ENCODE measurements around the gene KRTAP5-1. TPM values are rescaled to one million over a fixed set of nuclear protein-coding genes. Genes with fewer than 3 reads are reported as not detected.

The KRTAP5-1 gene
- total RNA-seq, 1 experiment from 2014 or later = not detected

DNA sequence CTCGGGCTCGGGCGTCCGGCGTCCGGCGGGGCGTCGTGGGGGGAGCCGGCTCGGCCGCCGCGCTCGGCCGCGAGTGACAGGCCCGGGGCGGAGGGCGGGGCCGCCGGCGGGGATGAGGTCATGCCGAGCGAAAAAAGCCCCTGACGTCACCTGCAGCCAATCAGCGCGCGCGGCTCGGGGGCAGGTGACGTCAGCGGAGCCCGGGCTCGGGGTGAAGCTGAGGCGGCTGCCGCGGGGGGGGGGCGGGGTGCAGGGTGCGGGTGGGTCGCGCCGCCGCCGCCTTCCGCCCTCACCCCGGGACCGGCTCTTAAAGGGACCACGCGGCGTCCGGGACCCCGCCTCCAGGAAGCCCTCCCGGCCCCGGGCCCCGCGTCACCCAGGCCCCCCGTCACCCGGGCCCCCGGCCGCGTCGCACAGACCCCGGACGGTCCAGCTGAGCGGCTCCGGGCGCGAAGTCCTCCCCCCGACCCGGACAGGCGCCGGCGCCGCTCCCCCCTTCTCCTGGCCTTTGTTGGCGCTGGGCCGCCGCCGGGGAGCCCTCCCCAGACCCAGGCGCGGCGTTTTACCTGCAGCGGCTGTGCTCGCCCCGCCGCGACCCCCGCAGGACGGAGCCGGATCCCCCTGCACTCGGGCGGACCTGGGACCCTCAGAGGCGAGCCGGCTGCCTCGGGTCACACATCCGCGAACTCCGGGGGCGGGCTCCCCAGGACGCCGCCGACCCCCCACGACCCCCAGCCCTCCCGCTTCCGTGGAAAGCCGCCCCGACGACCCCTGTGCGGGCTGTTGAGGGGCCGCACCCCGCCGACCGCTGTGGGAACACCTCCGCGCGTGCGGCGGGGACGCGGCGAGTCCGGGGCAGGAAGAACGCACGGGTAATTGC, 12.6 kb downstream of the KRTAP5-1 start, which contains the start of gene DUSP8:
Gene DUSP8, minus strand, starts transcription at position 75 of the 880 bp plus-strand sequence. CDS start 6,445 bp downstream, outside the sequence.
- ChIA-PET POLR2A (interaction anchor here (1.4 to 2.5 kb wide), 3 partner anchors 12 to 26 kb away, joined by 3 to 18 read pairs (median 8); partner anchors contain the start of gene KRTAP5-1), RAD21 (ENCODE audit: low non-redundant PET in 1 of 2, low total read pairs in 2 of 2, uncharacterized antibody in 2 of 2, unreplicated experiment in 2 of 2) (interaction anchor here (0.6 to 2.6 kb wide), 3 partner anchors 14 to 58 kb away, joined by 3 to 22 read pairs (median 4); no protein-coding TSS in a partner anchor), CTCF (interaction anchor here (0.6 to 5.2 kb wide), 4 partner anchors 23 to 26 kb away, joined by 3 to 133 read pairs (median 16); no protein-coding TSS in a partner anchor)
- Histone ChIP-seq H3K4me1 (ENCODE audit: control insufficient read depth in 1 of 2, insufficient read depth in 2 of 2, low read length in 2 of 2) (peaks cover 16 to 29% of the 10 kb centered on the region in 2 experiments; a peak in 3 of 4 replicates), H3K36me3 (ENCODE audit: control insufficient read depth in 1 of 2, insufficient read depth in 2 of 2, low read length in 2 of 2) (no peaks in the 10 kb centered on the region), H3K27ac (ENCODE audit: low read depth, low read length) (peak within 1 kb of the TSS; percentile 56; the same call in 1 of the 2 replicates), H4K20me1 (ENCODE audit: insufficient read depth) (no peaks in the 10 kb centered on the region), H2AFZ (ENCODE audit: low read depth, low read length, poor library complexity, severe bottlenecking) (no peak within 1 kb of the TSS), H3K4me2 (ENCODE audit: low read length) (peak within 1 kb of the TSS; percentile 94), H3K9ac (ENCODE audit: low read length) (peak within 1 kb of the TSS; percentile 77), H3K9me2 (ENCODE audit: insufficient read depth) (no peaks in the 10 kb centered on the region), H3K79me2 (ENCODE audit: insufficient read depth, low read length) (peaks cover 3% of the 10 kb centered on the region; the same call in 1 of the 2 replicates), H3K9me3 (ENCODE audit: control insufficient read depth in 1 of 2, insufficient read depth in 1 of 2, low read depth in 1 of 2, low read length in 2 of 2) (no peaks in the 10 kb centered on the region), H3K27me3 (ENCODE audit: insufficient read depth, low read length) (no peaks in the 10 kb centered on the region), H3K4me3 (replicated peaks in 1 of 2; ENCODE audit: low read depth in 1 of 2, low read length in 2 of 2) (peak within 1 kb of the TSS; percentile 65 to 70)
- peak; percentile 69 for ATAC-seq
- intact Hi-C loops (cut with micrococcal nuclease) = no loop called here
- BruUV-seq (replicated peaks) = no TSS peak
- DNase-seq (ENCODE audit: low read depth, low spot score) = peak; percentile 53
- peak; percentile 36; the same call in 1 of the 2 replicates for TF ChIP-seq POLR2AphosphoS5 (IDR thresholded peaks at IDR 0.05; ENCODE audit: low read depth, low read length)
- TF ChIP-seq, protein P1, sequence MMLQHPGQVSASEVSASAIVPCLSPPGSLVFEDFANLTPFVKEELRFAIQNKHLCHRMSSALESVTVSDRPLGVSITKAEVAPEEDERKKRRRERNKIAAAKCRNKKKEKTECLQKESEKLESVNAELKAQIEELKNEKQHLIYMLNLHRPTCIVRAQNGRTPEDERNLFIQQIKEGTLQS (IDR thresholded peaks at IDR 0.05) = no peak

DNA sequence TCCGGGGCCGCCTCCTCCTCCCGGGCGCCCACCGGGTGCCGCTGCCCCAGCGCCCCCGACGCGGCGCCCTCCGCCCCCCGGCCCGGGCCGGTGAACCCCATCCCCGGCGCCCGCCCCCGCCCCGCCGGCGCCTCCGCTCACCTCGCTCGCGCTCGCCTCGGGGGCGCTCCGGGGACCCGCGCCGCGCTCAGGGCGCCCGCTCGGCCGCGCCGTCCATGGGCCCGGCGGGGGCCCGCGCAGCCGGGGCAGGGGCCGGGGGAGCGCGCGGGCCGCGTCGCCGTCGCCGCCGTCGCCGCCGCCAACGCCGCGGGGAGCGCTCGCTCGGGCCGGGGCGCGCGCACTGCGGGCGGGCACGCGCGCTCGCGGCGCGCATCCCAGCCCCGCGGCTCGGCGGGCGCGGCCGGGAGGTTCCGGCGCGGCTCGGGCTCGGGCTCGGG, 13.3 kb downstream of the KRTAP5-1 start:
- RAD21 ChIA-PET (ENCODE audit: low non-redundant PET in 1 of 2, low total read pairs in 2 of 2, uncharacterized antibody in 2 of 2, unreplicated experiment in 2 of 2) = interaction anchor here (0.6 to 0.7 kb wide), 2 partner anchors 14 to 59 kb away, joined by 3 to 4 read pairs; no protein-coding TSS in a partner anchor
- TF ChIP-seq, protein P2, sequence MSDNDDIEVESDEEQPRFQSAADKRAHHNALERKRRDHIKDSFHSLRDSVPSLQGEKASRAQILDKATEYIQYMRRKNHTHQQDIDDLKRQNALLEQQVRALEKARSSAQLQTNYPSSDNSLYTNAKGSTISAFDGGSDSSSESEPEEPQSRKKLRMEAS (IDR thresholded peaks at IDR 0.05) = no peak
- no peak for TF ChIP-seq CEBPB (IDR thresholded peaks at IDR 0.05; ENCODE audit: low read depth)
- TF ChIP-seq EZH2 (IDR thresholded peaks at IDR 0.05) = no peak
- no peak for TF ChIP-seq JUND (IDR thresholded peaks at IDR 0.05)
- no peak for TF ChIP-seq SIN3A (IDR thresholded peaks at IDR 0.05; ENCODE audit: low read depth)
- no peak for TF ChIP-seq ZNF274 (IDR thresholded peaks at IDR 0.05; ENCODE audit: low read depth, low read length)
- TF ChIP-seq TCF7L2 (IDR thresholded peaks at IDR 0.05; ENCODE audit: borderline replicate concordance, extremely low read depth, insufficient read depth, insufficient read length) = no peak
- TF ChIP-seq ELF1 (IDR thresholded peaks at IDR 0.05; ENCODE audit: borderline replicate concordance, low read depth) = no peak
- no peak for TF ChIP-seq EZH2phosphoT487 (IDR thresholded peaks at IDR 0.05; ENCODE audit: borderline replicate concordance)
- TF ChIP-seq EGR1 (IDR thresholded peaks at IDR 0.05; ENCODE audit: low read depth) = no peak
- TF ChIP-seq YY1 (IDR thresholded peaks at IDR 0.05; ENCODE audit: extremely low read depth, insufficient replicate concordance, low read depth, low read length) = no peak

More for the DNA sequence above, 13.3 kb downstream of the KRTAP5-1 start:
- Histone ChIP-seq H4K20me1 (ENCODE audit: insufficient read depth) (no peaks in the 10 kb centered on the region), H3K9ac (ENCODE audit: low read length) (peak overlapping the region; percentile 77), H3K9me3 (ENCODE audit: control insufficient read depth in 1 of 2, insufficient read depth in 1 of 2, low read depth in 1 of 2, low read length in 2 of 2) (no peaks in the 10 kb centered on the region), H3K4me2 (ENCODE audit: low read length) (peak overlapping the region; percentile 88), H3K9me2 (ENCODE audit: insufficient read depth) (no peaks in the 10 kb centered on the region), H2AFZ (ENCODE audit: low read depth, low read length, poor library complexity, severe bottlenecking) (no peak overlapping the region), H3K27me3 (ENCODE audit: insufficient read depth, low read length) (no peaks in the 10 kb centered on the region), H3K36me3 (ENCODE audit: control insufficient read depth in 1 of 2, insufficient read depth in 2 of 2, low read length in 2 of 2) (no peaks in the 10 kb centered on the region), H3K4me1 (ENCODE audit: control insufficient read depth in 1 of 2, insufficient read depth in 2 of 2, low read length in 2 of 2) (peaks cover 16 to 29% of the 10 kb centered on the region in 2 experiments; a peak in 3 of 4 replicates), H3K4me3 (replicated peaks in 1 of 2; ENCODE audit: low read depth in 1 of 2, low read length in 2 of 2) (peak overlapping the region; percentile 65 to 70), H3K27ac (ENCODE audit: low read depth, low read length) (peak overlapping the region; percentile 49; the same call in 1 of the 2 replicates), H3K79me2 (ENCODE audit: insufficient read depth, low read length) (peaks cover 3% of the 10 kb centered on the region; the same call in 1 of the 2 replicates)
- BruUV-seq (replicated peaks) = no TSS peak
- ATAC-seq = no peak; the same call in 1 of the 2 replicates
- ChIA-PET CTCF (interaction anchor here (0.6 to 0.8 kb wide), 2 partner anchors 24 to 25 kb away, joined by 3 to 4 read pairs; no protein-coding TSS in a partner anchor), POLR2A (interaction anchor here (1.4 kb wide), 1 partner anchor 13 kb away, joined by 3 read pairs; the partner anchor contains the start of gene KRTAP5-1)
- DNase-seq (ENCODE audit: low read depth, low spot score) = no peak
- intact Hi-C loops (cut with micrococcal nuclease) = no loop called here

All from HCT116 (cell line).